Measurements from ENCODE around the gene HARBI1.

- TF ChIP-seq CTCF (conservative IDR thresholded peaks at IDR 0.05) (no peak), ZFX (IDR thresholded peaks at IDR 0.05) (no peak)
These were observed 46.1 kb downstream of the HARBI1 start for GRCh38 chr11:46570790-46571398.
